ENCODE data around the gene SLC22A4.
A peak's percentile ranks its signal among the peaks of the same experiment; 100 is the strongest.

The SLC22A4 gene

DNA sequence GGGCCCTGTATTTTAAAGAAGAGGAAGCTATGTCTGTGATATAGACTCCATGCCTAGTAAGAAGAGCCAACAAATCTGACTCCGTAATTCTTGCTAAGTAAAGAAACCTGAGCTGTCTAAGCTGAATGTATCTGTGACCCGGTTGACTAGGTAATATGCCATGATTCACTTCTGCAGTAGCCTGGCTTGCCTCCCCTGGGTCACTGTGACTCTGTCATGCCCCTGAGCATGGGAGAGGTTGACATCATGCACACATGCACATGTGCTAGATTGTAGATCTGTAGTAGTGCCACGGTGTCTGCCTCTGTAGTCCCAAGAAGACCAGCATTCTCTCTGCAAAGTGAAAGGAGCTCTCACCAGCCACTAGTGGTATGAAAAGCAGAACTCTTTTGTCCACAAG lies 84.4 kb downstream of the SLC22A4 start:
- no peak for DNase-seq

DNA sequence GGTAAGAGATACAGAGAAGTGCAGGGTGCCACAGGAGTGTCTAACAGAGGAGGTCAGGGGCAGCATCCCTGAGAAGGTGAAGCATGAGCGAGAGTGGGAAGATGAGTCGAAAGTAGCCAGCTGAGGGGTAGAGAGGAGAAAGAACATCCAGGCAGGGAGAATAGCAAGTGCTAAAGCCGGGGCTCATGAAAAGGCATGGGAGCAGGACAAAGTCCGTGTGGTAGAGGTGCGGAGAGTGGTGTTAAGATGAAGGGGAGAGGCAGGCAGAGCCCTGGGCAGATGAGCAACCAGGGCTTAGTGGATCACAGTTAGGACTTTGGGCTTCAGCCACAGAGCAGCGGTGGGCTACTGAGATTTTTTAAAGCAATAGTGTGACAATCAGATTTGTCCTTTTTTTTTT lies 85.9 kb downstream of the SLC22A4 start:
- no peak for DNase-seq

DNA sequence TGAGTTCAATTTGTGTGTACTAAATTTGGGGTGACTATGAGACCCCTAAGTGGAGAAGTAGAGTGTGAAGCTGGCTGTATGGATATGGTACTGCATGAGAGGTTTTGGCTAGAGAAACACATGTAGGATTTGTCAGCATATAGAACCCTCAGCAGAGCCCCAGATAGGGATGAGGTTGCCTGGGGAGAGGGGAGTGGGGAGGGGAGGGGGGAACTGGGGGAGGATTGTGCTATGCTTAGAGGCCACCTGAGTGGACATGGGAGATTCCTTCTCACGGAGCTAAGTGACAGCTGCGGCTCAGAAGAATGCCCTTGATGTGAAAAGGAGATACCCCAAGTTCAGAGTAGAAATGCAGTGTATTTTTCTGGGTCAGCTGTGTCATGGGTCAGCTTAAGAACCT lies 86.5 kb downstream of the SLC22A4 start:
- no peak for DNase-seq

DNA sequence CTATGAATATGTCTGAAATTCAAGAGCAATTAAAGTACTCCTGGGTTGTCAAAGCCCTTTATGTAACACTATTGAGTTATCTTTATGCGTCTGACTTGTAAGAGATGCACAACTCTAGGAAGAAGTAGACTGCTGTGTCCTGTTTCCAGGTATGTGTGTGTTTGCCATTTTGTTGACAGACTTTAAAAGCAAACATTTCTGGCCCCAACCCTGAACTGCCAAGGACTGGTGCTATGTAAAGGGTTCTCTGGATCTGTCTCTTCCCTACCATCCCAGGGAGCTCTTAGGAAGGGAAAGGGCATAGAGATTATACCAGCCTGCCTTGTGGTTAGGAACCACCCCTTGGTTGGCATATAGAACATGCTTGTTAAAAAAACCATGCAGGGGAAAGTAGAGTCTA lies 87.4 kb downstream of the SLC22A4 start:
- no peak for DNase-seq

DNA sequence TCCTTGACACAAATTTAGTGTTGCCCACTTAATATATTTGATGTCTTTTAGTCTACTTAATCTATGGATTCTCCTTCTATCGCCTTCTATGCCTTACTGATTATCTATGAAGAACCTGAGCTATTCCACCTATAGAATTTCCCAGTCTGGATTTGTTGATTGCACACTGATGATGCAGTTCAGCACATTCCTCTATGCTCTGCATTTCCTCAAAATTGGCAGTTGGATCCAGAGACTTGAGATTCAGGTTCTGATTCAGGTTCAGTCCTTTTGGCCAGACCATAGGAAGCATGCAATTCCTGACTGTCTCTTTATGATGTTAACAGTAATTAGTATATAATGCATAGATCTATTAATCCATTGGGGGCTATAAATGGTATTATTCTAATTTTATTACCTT lies 89.1 kb downstream of the SLC22A4 start:
- no peak for DNase-seq

DNA sequence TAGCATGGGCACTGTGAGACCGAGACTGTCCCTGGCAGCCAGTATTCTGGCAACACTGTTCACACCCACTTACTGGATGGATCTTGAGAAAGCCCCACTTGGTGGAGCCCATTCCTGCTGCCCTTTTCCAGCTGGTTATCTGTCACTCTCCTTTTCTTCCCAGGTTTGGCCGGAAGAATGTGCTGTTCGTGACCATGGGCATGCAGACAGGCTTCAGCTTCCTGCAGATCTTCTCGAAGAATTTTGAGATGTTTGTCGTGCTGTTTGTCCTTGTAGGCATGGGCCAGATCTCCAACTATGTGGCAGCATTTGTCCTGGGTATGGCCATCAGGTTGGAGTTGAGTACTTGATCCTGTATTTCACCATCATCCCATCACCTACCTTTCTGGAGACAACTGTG lies 89.8 kb downstream of the SLC22A4 start:
- DNase-seq: no peak

DNA sequence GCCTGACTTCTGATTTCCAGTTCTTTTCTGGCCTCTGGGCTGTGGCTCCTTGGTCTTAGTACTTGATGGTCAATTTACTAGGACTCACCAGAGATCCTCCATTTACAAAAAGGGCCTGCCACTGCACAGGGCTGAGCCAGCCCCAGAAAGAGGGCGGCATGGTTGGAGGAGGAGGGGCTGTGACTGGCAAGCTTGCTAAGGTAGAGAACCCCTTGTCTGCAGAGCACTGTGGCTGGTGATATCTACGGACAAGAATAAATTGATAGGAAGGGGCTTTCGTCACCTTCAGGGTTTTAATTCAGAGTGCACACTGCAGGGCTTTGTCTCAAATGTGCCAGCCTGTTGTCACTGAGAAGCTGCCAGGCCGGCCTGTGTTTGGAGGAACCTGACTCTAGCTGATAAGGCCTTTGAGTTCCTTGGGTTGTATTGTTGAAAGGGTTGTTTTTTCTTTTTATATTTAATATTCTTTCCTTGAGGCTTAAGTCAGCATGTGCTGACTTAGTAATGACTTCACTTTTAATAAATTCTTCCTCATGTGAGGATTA lies 90.4 kb downstream of the SLC22A4 start:
- no peak for DNase-seq

DNA sequence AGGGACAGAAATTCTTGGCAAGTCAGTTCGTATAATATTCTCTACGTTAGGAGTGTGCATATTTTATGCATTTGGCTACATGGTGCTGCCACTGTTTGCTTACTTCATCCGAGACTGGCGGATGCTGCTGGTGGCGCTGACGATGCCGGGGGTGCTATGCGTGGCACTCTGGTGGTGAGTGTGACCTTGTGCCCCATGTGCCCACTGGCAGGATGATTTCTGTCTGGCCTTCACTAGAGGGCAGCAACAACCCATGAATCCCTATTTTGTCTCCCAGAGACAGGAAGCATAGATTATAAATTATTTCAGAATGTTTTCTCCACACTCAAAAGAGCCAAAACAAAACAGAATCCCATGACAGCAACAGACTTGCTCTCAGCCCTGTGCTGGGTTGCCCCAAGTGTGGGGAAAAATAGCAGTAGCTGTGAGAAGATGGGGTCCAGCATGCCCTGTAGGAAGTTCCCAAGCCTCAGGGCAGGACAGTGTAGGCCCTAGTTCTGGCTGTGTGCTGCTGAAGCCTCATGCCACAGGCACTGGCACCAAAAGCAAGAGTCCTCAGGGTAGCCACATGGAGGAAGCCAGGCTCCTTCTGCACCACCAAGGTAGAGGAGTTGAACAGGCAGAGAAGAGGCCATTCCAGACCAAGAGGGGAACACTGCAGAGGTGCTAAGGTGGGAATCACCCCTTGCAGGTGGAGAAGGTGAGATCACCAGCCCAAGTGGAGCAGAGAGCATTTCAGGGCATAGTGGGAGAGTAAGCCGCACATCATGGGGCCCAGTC lies 91.3 kb downstream of the SLC22A4 start:
- DNase-seq: peak; percentile 63

DNA sequence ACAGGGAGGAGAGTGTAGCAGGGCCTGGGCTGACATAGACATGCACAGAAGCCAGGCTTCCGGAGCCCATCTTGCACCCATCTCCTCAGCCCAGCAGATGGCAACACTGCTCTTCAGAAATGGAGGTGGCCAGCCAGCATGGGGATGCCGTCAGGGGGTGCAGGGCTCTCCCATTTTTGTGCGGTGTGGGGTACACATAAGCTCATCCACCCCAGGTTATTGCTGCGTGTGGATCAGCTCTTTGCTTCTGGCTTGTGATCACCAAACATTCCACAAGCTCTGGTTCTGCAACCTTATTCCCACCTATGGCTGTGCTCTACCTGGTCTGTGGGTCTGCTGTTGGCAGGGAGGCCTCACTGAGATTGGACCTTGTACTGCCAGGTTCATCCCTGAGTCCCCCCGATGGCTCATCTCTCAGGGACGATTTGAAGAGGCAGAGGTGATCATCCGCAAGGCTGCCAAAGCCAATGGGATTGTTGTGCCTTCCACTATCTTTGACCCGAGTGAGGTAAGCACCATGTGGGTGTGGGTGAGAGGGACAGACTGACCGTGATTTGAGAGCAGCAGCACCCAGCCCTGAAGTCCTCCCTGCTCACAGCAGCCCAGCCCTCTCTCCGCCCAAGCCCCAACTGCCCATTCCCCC lies 92.6 kb downstream of the SLC22A4 start:
- DNase-seq: peak; percentile 76 to 78

DNA sequence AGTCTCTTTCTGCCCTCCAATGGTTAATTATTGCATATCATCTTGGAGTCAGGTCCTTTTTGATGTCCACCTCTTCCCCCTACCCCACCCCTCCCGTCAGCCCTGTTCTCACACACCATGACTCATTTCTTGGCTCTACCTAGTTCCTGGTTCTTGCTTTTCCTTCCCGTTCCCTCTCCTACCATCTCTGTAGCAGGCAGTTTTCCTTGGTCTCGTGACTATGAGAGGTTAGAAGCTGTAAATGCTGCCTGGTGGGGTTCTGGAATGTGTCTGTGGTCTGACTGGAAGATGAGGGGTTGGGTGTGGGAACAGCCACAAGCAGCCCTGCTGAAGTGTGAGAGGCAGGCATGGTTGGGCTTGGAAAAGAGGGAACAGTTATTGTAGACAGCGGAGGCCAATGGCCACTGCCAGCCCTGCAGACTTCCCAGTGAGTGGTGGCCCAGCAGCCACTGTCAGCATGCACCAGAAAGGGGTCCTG lies 93.5 kb downstream of the SLC22A4 start:
- DNase-seq: peak in 1 of 2 donors; percentile 16

DNA sequence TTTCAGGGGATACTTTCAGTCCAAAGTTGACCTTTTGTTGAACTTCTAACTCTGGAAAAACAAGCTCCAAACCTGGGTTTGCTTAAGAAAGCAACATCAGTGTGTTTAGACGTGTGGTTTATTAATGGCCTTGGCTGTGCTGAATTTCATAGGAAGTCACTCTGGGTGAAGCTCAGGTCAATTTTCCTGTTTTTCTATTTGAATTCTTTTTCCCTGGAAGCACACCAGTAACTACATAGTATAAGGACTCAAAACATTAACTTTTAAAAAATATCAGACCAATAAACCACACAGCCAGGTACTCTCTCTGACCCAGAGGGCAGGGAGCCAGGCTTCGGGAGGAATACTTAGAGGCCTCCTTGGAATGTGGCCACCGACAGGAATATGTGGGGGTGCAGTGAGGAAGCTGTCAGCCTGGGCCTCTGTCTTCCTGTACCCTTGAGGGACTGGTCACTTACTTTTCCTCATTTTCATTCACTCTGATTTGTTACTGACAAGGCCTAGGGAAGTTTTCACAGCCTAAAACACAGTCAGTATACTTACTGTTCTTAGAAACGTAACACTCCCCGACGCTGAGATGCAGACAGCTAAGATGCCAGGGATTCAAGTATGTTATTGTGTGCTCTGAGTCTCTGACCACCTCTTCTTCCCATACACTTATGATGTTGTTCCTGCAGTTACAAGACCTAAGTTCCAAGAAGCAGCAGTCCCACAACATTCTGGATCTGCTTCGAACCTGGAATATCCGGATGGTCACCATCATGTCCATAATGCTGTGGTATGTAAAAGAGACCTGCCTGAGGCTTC lies 94.3 kb downstream of the SLC22A4 start:
- DNase-seq: peak in 1 of 2 donors; percentile 11

DNA sequence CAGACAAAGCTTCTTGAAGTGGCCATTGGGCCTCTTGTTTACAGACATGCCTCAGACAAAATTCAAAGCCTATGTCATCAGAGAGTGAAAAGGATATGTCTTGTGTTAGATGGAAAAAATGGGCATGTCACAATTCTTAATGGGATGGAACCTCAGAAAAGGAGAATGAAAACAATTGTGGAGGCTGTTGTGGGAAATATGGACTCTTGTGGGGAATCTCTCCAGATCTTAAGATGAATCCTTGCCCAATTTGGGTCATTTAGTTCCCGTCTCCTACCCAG lies 94.8 kb downstream of the SLC22A4 start:
- no peak for DNase-seq

DNA sequence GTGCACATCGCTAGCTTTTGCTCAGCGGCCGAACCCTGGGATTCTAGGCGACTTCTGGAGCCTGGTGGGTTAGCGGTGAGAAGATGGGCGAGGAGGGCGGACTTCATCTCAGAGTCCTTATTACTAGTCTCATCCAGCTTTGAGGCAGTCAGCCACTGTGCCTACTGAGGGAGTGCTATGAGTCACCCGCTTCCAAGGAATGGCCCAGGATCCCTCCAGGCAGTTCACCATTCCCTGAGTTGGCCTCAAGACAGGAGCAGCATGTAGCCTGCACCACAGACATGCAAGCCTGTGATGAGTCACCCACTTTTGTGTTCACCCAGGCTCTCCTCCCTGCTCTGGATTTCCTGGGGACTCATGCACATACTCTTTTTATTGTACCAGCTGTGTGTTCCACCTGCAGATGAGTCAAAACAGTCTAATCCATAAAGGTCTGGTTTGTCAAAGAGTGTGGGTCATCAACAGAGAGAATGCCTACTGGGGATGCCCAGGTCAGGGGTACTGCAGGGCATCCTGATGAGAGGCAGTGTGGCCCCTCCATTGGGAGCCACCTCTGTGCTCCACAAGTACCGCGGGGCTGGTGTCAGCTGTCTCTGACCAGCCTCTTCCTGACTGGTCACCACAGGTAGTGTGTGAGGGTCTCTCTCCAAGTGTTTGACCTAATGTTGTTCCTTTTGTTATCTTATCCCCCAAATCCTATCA lies 95.5 kb downstream of the SLC22A4 start:
- DNase-seq: peak in 1 of 2 donors; percentile 15

DNA sequence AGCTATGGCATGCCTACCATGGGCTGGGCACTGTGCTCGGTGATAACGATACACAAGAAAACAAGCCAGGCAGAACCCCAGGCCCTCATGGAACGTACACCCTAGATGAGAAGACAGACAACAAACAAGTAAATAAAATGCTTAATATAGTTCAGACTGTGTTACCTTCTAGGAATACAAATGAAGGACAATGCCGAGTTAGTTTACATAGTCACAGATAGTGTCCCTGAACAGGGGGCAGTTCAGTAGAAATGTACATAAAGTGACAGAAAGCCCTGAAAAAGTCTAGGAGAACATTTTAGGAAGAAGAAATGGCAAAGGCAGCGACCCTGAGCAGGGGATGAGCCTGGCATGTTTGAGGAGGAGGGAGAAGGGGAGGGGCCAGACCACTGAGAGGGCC lies 97.1 kb downstream of the SLC22A4 start:
- DNase-seq: no peak

DNA sequence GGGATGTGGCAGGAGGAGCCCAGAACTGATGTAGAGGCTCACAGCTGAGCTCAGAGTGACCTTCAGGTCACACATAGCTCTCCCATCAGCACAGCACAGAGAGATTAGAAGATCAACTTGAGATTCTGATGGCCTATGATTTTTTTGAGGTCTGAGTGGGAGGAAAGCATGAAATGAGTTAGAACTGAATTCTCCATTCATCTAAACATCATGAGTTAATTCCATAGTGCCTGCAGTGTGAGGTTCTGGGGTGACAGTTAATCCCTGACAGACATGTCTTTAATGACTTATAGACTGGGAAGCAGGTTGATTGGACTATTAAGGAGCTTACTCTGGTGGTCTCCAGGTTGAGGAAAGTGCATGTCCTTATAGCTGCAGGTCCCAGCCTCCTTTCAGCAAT lies 97.7 kb downstream of the SLC22A4 start:
- DNase-seq: no peak

DNA sequence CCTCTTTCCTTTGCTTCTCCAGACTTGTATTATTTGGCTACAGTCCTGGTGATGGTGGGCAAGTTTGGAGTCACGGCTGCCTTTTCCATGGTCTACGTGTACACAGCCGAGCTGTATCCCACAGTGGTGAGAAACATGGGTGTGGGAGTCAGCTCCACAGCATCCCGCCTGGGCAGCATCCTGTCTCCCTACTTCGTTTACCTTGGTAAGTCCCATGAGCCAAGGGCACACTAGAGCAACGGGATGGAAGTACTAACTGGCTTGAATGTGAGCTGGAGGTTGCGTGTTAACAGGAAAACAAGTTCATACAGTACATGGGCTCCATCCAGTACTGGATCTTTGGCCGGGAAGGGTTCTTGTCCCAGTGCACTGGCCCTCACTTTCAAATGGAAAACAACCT lies 98.2 kb downstream of the SLC22A4 start:
- no peak for DNase-seq

DNA sequence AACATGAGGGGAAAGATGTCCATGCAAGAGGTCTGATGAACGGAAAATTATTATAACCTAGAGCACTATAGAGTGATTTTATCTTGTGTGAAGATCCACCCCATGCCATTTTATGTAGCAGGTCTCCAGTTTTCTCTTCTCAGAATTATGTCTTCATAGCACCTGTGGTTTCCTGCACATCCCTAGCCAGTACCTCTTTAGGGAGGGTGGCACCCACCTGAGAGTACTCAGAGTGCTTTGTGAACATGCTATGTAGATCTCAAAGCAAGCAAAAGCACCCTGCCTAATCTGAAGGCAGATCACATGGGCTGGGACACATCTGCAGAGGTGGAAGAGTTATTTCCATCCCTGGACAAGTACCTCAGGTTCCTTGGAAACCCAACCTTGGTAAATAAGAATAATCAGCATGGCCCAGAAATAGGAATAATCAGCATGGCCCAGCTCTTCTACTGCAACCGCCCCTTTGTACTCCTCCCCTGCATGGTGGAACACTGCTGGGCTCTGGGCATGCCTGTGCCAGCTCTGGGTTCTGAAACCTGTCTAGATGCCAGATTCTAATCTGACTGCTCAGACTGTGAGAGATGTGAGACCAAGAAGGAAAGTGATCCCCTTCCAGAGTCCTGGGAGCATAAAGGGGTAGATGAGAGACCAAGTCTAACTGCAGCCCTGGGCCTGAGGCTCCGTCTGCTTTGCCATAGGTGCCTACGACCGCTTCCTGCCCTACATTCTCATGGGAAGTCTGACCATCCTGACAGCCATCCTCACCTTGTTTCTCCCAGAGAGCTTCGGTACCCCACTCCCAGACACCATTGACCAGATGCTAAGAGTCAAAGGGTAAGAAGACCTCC lies 99.0 kb downstream of the SLC22A4 start:
- no peak for DNase-seq
